H1 (cell line): ENCODE measurements around the gene ZNF70. TPM values are rescaled to one million over a fixed set of nuclear protein-coding genes. Genes with fewer than 3 reads are reported as not detected.

Experiments
- POU5F1 ChIP-seq: IDR thresholded peaks from 2 replicates; pipeline ENCODE4 v1.6.1; 2011; ENCODE audit warnings: low read depth, mild to moderate bottlenecking, low read length, moderate library complexity
- SIRT6 ChIP-seq: IDR thresholded peaks from one replicate; pipeline ENCODE4 v1.7.1; 2012; ENCODE audit warnings: low read length, inconsistent platforms
- TAF7 ChIP-seq: optimal IDR thresholded peaks from 2 replicates; pipeline ENCODE3; 2011; ENCODE audit warnings: low read depth, mild to moderate bottlenecking, inconsistent platforms, low read length, moderate library complexity, borderline replicate concordance
- polyA plus RNA-seq, 7 experiments: library from polyadenylated mRNA; depleted of rRNA in 3 of 7; stranded (reverse) in 5 of 7; unstranded in 2 of 7; fragments of >200 nt in 5 of 7; fragments of 200-250 nt in 2 of 7; gene quantifications; 1 replicate in 5 of 7; 2 replicates in 1 of 7; 4 replicates in 1 of 7; pipeline versions ENCODE4 v1.2.1 to v1.2.3, GENCODE V29; 2011 to 2013; ENCODE audit warnings: missing spikeins in 2 of 7, mixed read lengths in 2 of 7
- total RNA-seq: library from RNA; stranded (reverse); fragmentation: NEBNext Ultra II Directional; extraction: Animal tissue kit (Norgen Biotek cat#: 25700); gene quantifications from 2 replicates; pipeline ENCODE4 v1.2.1, GENCODE V29; 2021

Gene ZNF70
- total and polyA plus RNA-seq, 2 of the 8 experiments (the other 6 are each of a cell fraction or from before 2014, with no cell fraction given), result 1.1 to 2.6 TPM

DNA sequence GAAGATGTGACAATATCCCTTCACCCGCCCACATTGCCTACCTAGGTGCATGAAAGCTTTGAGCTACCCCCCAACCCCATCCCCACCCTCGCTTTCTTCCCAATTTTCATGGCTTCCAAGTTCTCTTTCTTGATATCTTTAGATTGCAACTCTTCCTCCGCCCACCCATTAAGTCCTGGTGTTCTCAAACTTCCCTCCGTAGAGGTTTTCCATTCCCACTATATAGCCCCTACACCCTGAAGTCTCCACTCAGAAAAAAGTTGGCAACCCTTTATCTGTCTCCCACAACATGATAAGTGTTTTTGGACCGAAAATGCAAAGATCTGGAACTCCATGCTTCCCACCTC, 572 bp downstream of the ZNF70 start (continued):
- no peak for TF ChIP-seq POU5F1
- no peak for TF ChIP-seq TAF7
- no peak for TF ChIP-seq SIRT6
